NCI-H1436 (cell line): ENCODE measurements around the gene EDN3.
"Not testable (repeated sequence)": the region's sequence is repeated elsewhere in the genome, so short reads cannot be mapped to it uniquely, and the experiment has no call there.

Experiments used
- DNase-seq: peaks from one replicate; lab custom pipeline; 2025; lab: John Stamatoyannopoulos, UW

Gene EDN3

DNA sequence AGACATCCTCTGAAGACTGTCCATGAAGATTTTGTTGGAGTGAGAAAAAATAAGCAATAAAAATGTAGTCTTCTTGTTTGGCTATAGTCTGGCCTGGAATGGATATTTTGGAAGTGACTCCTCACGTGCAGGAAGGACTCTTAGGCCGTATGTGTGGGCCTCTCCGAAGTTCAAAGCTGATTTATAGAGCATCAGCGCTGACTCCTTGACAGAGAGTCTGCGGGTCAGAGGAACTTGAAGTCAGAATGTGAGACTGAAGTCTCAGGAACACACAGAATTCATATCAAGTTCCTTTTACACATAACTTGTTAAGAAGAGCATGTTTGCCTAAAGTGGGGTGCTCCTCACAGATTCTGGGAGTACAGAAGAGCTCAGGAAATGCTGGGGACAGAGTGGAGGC is 36.1 kb downstream of the EDN3 start:
- DNase-seq, result no peak

GRCh38 chr20:59338444-59338843 is 38.0 kb downstream of the EDN3 start:
- DNase-seq, result not testable (repeated sequence)

- DNase-seq, result no peak
Observed at GRCh38 chr20:59340201-59340885, 39.9 kb downstream of the EDN3 start.

DNA sequence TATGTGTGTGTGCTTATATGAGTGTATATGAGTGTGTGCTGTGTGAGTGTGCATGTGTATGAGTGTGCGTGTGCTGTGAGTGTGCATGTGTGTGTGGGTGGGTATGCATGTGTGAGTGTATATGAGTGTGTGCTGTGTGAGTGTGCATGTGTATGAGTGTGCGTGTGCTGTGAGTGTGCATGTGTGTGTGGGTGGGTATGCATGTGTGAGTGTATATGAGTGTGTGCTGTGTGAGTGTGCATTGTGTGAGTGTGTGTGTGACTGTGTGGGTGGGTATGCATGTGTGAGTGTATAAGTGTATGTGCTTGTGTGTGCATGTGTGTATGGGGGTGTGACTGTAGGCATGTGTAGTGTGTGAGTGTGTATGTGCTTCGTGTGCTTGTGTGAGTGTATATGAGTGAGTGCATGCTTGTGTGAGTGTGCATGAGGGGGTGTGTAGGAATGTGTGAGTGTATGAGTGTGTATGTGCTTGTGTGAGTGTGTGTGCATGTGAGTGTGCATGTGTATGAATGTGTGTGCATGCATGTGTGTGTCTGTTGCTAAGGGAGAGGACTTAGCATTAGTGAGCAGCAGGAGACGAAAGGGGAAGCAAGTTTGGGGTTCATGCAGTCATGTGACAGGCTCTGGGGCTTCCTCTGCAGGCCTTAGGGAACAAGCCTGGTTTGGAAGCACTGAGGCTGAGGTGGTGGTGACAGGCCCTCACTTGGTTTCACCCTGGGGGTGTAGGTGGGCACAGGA is 41.0 kb downstream of the EDN3 start:
- DNase-seq, result not testable (repeated sequence)

GRCh38 chr20:59342023-59342957 is 41.9 kb downstream of the EDN3 start:
- no peak for DNase-seq

DNA sequence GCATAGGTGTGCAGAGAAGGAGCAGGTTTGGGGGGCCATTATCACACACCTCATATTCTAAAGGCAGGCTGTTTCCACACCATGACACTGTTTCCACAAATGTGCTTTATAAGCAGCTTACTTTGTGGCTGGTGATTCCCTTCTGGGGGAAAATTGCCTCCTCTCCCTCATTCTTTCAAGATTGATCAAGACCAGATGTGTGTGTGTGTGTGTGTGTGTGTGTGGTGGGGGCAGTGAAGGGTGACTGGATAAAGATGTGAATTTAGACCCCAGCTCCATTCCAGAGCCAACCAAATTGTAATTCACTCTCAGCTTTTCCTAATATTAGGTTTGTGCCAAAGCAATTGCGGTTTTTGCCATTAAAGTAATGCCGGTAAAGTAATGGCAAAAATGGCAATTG is 45.6 kb downstream of the EDN3 start:
- DNase-seq, result no peak

DNA sequence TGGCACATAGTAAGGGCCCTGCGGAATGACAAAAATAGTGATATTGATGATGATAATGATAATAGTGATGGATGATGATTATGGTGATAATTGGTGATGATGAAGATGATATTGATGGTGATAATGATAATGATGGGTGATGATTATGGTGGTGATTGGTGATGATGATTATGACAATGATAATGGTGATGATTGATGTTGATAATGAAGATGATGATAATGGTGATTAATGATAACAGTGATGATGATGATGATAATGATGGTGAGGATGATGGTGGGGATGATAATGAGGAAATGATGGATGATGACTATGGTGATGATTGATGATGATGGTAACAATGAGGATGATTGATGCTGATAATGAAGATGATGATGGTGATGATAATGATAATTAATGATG is 48.9 kb downstream of the EDN3 start:
- no peak for DNase-seq

GRCh38 chr20:59350330-59351156 is 50.1 kb downstream of the EDN3 start:
- no peak for DNase-seq

GRCh38 chr20:59351157-59352040 is 51.0 kb downstream of the EDN3 start:
- DNase-seq, result no peak

GRCh38 chr20:59352541-59352940 is 52.1 kb downstream of the EDN3 start:
- no peak for DNase-seq

DNA sequence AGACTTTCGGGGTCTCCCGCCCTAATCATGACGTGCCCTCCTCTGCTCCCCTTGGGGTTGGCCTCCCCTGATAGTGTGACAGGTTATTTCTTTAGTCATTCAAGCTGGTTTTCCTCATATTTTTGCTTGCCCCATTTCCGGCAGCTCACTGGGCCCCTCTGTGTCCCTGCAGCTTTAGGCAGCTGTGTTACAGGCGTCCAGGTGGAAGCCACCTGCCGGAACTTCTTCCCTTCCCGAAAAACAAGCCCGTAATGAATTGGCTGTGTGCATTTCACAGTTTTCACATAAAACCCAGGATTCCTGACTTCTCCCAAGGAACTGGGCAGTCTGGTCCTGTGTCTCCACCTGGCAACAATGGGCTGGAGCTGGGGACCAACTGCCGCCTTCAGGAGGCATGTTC is 52.6 kb downstream of the EDN3 start:
- no peak for DNase-seq

GRCh38 chr20:59354460-59354859 is 54.0 kb downstream of the EDN3 start:
- DNase-seq, result no peak

GRCh38 chr20:59355242-59355641 is 54.8 kb downstream of the EDN3 start:
- DNase-seq, result no peak

- no peak for DNase-seq
Observed at GRCh38 chr20:59356662-59357165, 56.3 kb downstream of the EDN3 start.

- DNase-seq, result not testable (repeated sequence)
Observed at GRCh38 chr20:59358793-59359192, 58.4 kb downstream of the EDN3 start.

- DNase-seq, result no peak
Observed at GRCh38 chr20:59359906-59360725, 59.7 kb downstream of the EDN3 start.

- DNase-seq, result no peak
Observed at GRCh38 chr20:59360934-59361333, 60.5 kb downstream of the EDN3 start.

GRCh38 chr20:59361411-59361810 is 61.0 kb downstream of the EDN3 start:
- DNase-seq, result no peak

DNA sequence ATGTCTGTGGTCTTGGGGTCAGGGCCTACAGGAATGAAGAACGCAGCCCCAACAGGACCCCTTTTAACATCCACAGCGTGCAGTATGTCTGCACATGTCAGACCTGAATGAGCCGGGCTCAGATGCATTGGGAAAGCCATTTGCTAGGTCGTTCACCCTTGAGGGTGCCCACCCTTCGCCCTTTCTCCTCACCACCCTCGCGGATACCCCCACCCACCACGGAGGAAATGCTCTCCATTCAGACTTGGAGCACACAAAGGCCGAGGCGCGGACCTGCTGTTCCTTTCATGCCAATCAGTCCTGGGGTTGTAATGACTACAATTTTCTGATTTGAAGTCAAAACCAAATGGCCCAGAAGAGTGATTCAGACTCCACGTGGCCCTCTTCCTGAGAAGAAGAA is 62.7 kb downstream of the EDN3 start:
- DNase-seq, result no peak

GRCh38 chr20:59364611-59365010 is 64.2 kb downstream of the EDN3 start:
- DNase-seq, result no peak
